HepG2 (cell line): ENCODE data around the gene MOAP1. TPM values are rescaled to one million over a fixed set of nuclear protein-coding genes. Genes with fewer than 3 reads are reported as not detected.
A peak's percentile ranks its signal among the peaks of the same experiment; 100 is the strongest.

Experiments
- ARID5B ChIP-seq: IDR thresholded peaks from 2 replicates; pipeline ENCODE4 v1.4.0; 2020; ENCODE audit warnings: mild to moderate bottlenecking, missing genetic modification reagents
- BCL6 ChIP-seq: IDR thresholded peaks from 2 replicates; pipeline ENCODE4 v1.6.1; 2016; ENCODE audit warnings: missing genetic modification reagents, missing compliant biosample characterization
- CTCF ChIP-seq: sonication (generic); formaldehyde crosslinking; IDR thresholded peaks from 2 replicates; pipeline ENCODE4 v1.5.0; 2020; ENCODE audit warnings: mild to moderate bottlenecking, missing genetic modification reagents, moderate library complexity
- GFI1 ChIP-seq: sonication (generic); formaldehyde crosslinking; IDR thresholded peaks from 2 replicates; pipeline ENCODE4 v1.5.0; 2020; ENCODE audit warnings: missing genetic modification reagents, mild to moderate bottlenecking, borderline replicate concordance
- HDAC2 ChIP-seq: sonication (generic); formaldehyde crosslinking; IDR thresholded peaks from 2 replicates; pipeline ENCODE4 v1.4.0; 2020; ENCODE audit warnings: missing genetic modification reagents
- HNRNPH1 ChIP-seq: fragments of 200-400 bp; formaldehyde crosslinking; optimal IDR thresholded peaks from 2 replicates; pipeline ENCODE3; 2017; ENCODE audit warnings: mild to moderate bottlenecking, low read depth, low read length
- NCOA5 ChIP-seq: sonication (generic); formaldehyde crosslinking; IDR thresholded peaks from 2 replicates; pipeline ENCODE4 v1.4.0; 2020; ENCODE audit warnings: missing genetic modification reagents
- POLR2AphosphoS5 ChIP-seq: IDR thresholded peaks from 2 replicates; pipeline ENCODE4 v1.6.1; 2012; ENCODE audit warnings: low read depth, low read length
- REST ChIP-seq, 2 experiments: IDR thresholded peaks; 2 replicates each; pipeline ENCODE4 v1.6.1; 2011 to 2012; ENCODE audit warnings: low read length in 2 of 2, borderline replicate concordance in 1 of 2, low read depth in 1 of 2, mild to moderate bottlenecking in 1 of 2, moderate library complexity in 1 of 2
- RXRB ChIP-seq: IDR thresholded peaks from 2 replicates; pipeline ENCODE4 v1.6.1; 2016; ENCODE audit warnings: borderline replicate concordance, missing genetic modification reagents, missing compliant biosample characterization
- SMC3 ChIP-seq: IDR thresholded peaks from 2 replicates; pipeline ENCODE4 v1.6.1; 2011; ENCODE audit warnings: low read length, improper control_type of control experiment
- SOX6 ChIP-seq, 2 experiments: fragments of 450-650 bp in 1 of 2; sonication (generic) in 1 of 2; formaldehyde crosslinking in 1 of 2; IDR thresholded peaks; 2 replicates each; pipeline versions ENCODE4 v1.4.0 to v1.6.1; 2017 to 2020; ENCODE audit warnings: antibody characterized with exemption in 1 of 2, mild to moderate bottlenecking in 1 of 2, missing genetic modification reagents in 1 of 2
- XRCC5 ChIP-seq: fragments of 200-400 bp; formaldehyde crosslinking; optimal IDR thresholded peaks from 2 replicates; pipeline ENCODE3; 2017; ENCODE audit warnings: mild to moderate bottlenecking, low read length
- ZBTB21 ChIP-seq: sonication (generic); formaldehyde crosslinking; IDR thresholded peaks from 2 replicates; pipeline ENCODE4 v1.4.0; 2020; ENCODE audit warnings: missing genetic modification reagents
- ZBTB25 ChIP-seq: IDR thresholded peaks from 2 replicates; pipeline ENCODE4 v1.6.1; 2018; ENCODE audit warnings: missing genetic modification reagents
- ZNF329 ChIP-seq: sonication (generic); formaldehyde crosslinking; IDR thresholded peaks from 2 replicates; pipeline ENCODE4 v1.9.0; 2021; ENCODE audit warnings: low read depth, mild to moderate bottlenecking, missing genetic modification reagents
- ZNF331 ChIP-seq: sonication (generic); formaldehyde crosslinking; IDR thresholded peaks from 2 replicates; pipeline ENCODE4 v1.4.0; 2020; ENCODE audit warnings: missing genetic modification reagents
- ZNF468 ChIP-seq: sonication (generic); formaldehyde crosslinking; IDR thresholded peaks from 2 replicates; pipeline ENCODE4 v1.8.0; 2022; ENCODE audit warnings: mild to moderate bottlenecking, moderate library complexity, missing genetic modification reagents
- ZNF614 ChIP-seq: IDR thresholded peaks from 2 replicates; pipeline ENCODE4 v1.6.1; 2018; ENCODE audit warnings: missing biosample characterization, missing genetic modification reagents, inconsistent platforms, borderline replicate concordance
- ZNF615 ChIP-seq: sonication (generic); formaldehyde crosslinking; IDR thresholded peaks from 2 replicates; pipeline ENCODE4 v1.5.0; 2020; ENCODE audit warnings: mild to moderate bottlenecking, missing genetic modification reagents, borderline replicate concordance
- polyA plus RNA-seq, 8 experiments: library from polyadenylated mRNA; depleted of rRNA in 3 of 8; stranded (reverse) in 7 of 8; unstranded in 1 of 8; fragments of >200 nt; fragmentation: Illumina TruSeq in 4 of 8; extraction: Trizol in 4 of 8; gene quantifications; 2 replicates each; pipeline versions ENCODE4 v1.2.1 to v1.2.3, GENCODE V29; 2011 to 2016; ENCODE audit warnings: low read depth in 4 of 8, missing spikeins in 1 of 8, mixed read lengths in 1 of 8; ENCODE audit not compliant: insufficient read depth in 1 of 8
- total RNA-seq, 5 experiments: library from RNA; depleted of rRNA; stranded (reverse); fragments of >200 nt; fragmentation: Illumina TruSeq; extraction: Trizol; gene quantifications; 2 replicates each; pipeline ENCODE4 v1.2.3, GENCODE V29; 2016; ENCODE audit warnings: low read depth in 1 of 5

MOAP1 gene
- total and polyA plus RNA-seq, 2 of the 13 experiments (the other 11 are each of a cell fraction or from before 2014, with no cell fraction given): 14.6 to 47.0 TPM

- TF ChIP-seq REST (IDR thresholded peaks at IDR 0.05; ENCODE audit: borderline replicate concordance in 1 of 2, low read depth in 1 of 2, low read length in 2 of 2): no peak
- no peak for TF ChIP-seq NCOA5 (CRISPR knock-in tag)
- peak; percentile 26; the same call in 1 of the 2 replicates for TF ChIP-seq ZBTB25 (CRISPR knock-in tag)
- peak; percentile 48; the same call in 1 of the 2 replicates for TF ChIP-seq BCL6 (CRISPR knock-in tag)
- no peak for TF ChIP-seq HNRNPH1
- TF ChIP-seq RXRB (CRISPR knock-in tag): peak; percentile 54; the same call in 1 of the 2 replicates
- TF ChIP-seq GFI1: no peak
- TF ChIP-seq ZBTB21 (CRISPR knock-in tag): no peak
- peak; percentile 44; the same call in 1 of the 2 replicates for TF ChIP-seq HDAC2 (CRISPR knock-in tag)
- TF ChIP-seq ZNF614: no peak
- TF ChIP-seq ZNF468 (CRISPR knock-in tag): no peak
- TF ChIP-seq SMC3: peak; percentile 73; the same call in 1 of the 2 replicates
- TF ChIP-seq POLR2AphosphoS5: no peak
- no peak for TF ChIP-seq SOX6 (IDR thresholded peaks at IDR 0.05)
- 0 out of 2 replicates have a peak, but pooled peaks have one; percentile 14 for TF ChIP-seq SOX6 (CRISPR knock-in tag; IDR thresholded peaks at IDR 0.05)
- peak; percentile 22 for TF ChIP-seq XRCC5
- TF ChIP-seq ZNF615 (CRISPR knock-in tag): no peak
- TF ChIP-seq ZNF329 (CRISPR knock-in tag): no peak
- TF ChIP-seq CTCF (CRISPR knock-in tag): peak; percentile 81
- peak; percentile 55; the same call in 1 of the 2 replicates for TF ChIP-seq ARID5B (CRISPR knock-in tag)
- 0 out of 2 replicates have a peak, but pooled peaks have one; percentile 38 for TF ChIP-seq ZNF331
Measured at GRCh38 chr14:93132472-93133065, 52.1 kb downstream of the MOAP1 start (continued).
